H9 (cell line): ENCODE results near the gene CAMTA1. TPM values are rescaled to one million over a fixed set of nuclear protein-coding genes. Genes with fewer than 3 reads are reported as not detected.

Source experiments
- DNase-seq: peaks from one replicate; pipeline ENCODE4 v3.0.0-alpha.2; 2017
- H2AFZ ChIP-seq: one replicate; pipeline ENCODE4 v1.6.1; 2013; ENCODE audit warnings: mild to moderate bottlenecking, low read length, control low read depth, moderate library complexity
- H2AK5ac ChIP-seq: 2 replicates; pipeline ENCODE4 v1.6.1; 2013; ENCODE audit warnings: low read length, control low read depth, mixed read lengths; ENCODE audit not compliant: insufficient read length
- H2BK120ac ChIP-seq: one replicate; pipeline ENCODE4 v1.6.1; 2013; ENCODE audit warnings: low read depth, mild to moderate bottlenecking, low read length, control low read depth, inconsistent platforms; ENCODE audit not compliant: poor library complexity, severe bottlenecking
- H2BK12ac ChIP-seq: 2 replicates; pipeline ENCODE4 v1.6.1; 2013; ENCODE audit warnings: low read length, control low read depth, mixed read lengths, low read depth; ENCODE audit not compliant: insufficient read length
- H2BK15ac ChIP-seq: 2 replicates; pipeline ENCODE4 v1.6.1; 2013; ENCODE audit warnings: low read depth, low read length, control low read depth
- H2BK20ac ChIP-seq: one replicate; pipeline ENCODE4 v1.6.1; 2013; ENCODE audit warnings: low read depth, mild to moderate bottlenecking, low read length, control low read depth, inconsistent platforms; ENCODE audit not compliant: poor library complexity, severe bottlenecking
- H2BK5ac ChIP-seq: 2 replicates; pipeline ENCODE4 v1.6.1; 2013; ENCODE audit warnings: low read length, control low read depth, mixed read lengths; ENCODE audit not compliant: insufficient read length
- H3K14ac ChIP-seq: 2 replicates; pipeline ENCODE4 v1.6.1; 2013; ENCODE audit warnings: low read length, control low read depth; ENCODE audit not compliant: insufficient read depth
- H3K18ac ChIP-seq: 2 replicates; pipeline ENCODE4 v1.6.1; 2013; ENCODE audit warnings: low read depth, mild to moderate bottlenecking, mixed read lengths, low read length, control low read depth; ENCODE audit not compliant: insufficient read length
- H3K23ac ChIP-seq: 2 replicates; pipeline ENCODE4 v1.6.1; 2013; ENCODE audit warnings: low read length, control low read depth, mixed read lengths, low read depth; ENCODE audit not compliant: insufficient read length
- H3K23me2 ChIP-seq: 2 replicates; pipeline ENCODE4 v1.6.1; 2013; ENCODE audit warnings: low read depth, mild to moderate bottlenecking, mixed read lengths, low read length, control low read depth; ENCODE audit not compliant: insufficient read length, poor library complexity, severe bottlenecking
- H3K27ac ChIP-seq: 2 replicates; pipeline ENCODE4 v1.5.1; 2013; ENCODE audit warnings: low read length, control low read depth, mixed read lengths, low read depth; ENCODE audit not compliant: insufficient read length
- H3K27me3 ChIP-seq: 2 replicates; pipeline ENCODE4 v1.6.1; 2013; ENCODE audit warnings: low read length, control low read depth, inconsistent platforms; ENCODE audit not compliant: insufficient read depth
- H3K4ac ChIP-seq: 2 replicates; pipeline ENCODE4 v1.6.1; 2013; ENCODE audit warnings: low read depth, mild to moderate bottlenecking, control low read depth, inconsistent platforms, low read length, moderate library complexity
- H3K4me1 ChIP-seq: 2 replicates; pipeline ENCODE4 v1.6.1; 2013; ENCODE audit warnings: low read length, control low read depth, inconsistent platforms; ENCODE audit not compliant: insufficient read depth
- H3K4me2 ChIP-seq: 2 replicates; pipeline ENCODE4 v1.6.1; 2013; ENCODE audit warnings: low read length, control low read depth, mixed read lengths; ENCODE audit not compliant: insufficient read length, insufficient read depth
- H3K56ac ChIP-seq: 2 replicates; pipeline ENCODE4 v1.6.1; 2013; ENCODE audit warnings: low read depth, mild to moderate bottlenecking, mixed read lengths, low read length, control low read depth; ENCODE audit not compliant: insufficient read length
- H3K79me1 ChIP-seq: 2 replicates; pipeline ENCODE4 v1.6.1; 2013; ENCODE audit warnings: low read depth, mild to moderate bottlenecking, moderate library complexity, low read length, control low read depth, inconsistent platforms; ENCODE audit not compliant: insufficient read depth, poor library complexity, severe bottlenecking
- H3K79me2 ChIP-seq: 2 replicates; pipeline ENCODE4 v1.6.1; 2013; ENCODE audit warnings: low read length, control low read depth, inconsistent platforms; ENCODE audit not compliant: insufficient read depth
- H3K9ac ChIP-seq: 2 replicates; pipeline ENCODE4 v1.6.1; 2013; ENCODE audit warnings: low read length, control low read depth, mixed read lengths; ENCODE audit not compliant: insufficient read length; ENCODE audit errors: extremely low read depth
- H3K9me3 ChIP-seq: one replicate; pipeline ENCODE4 v1.6.1; 2013; ENCODE audit warnings: low read depth, low read length, inconsistent platforms; ENCODE audit not compliant: control insufficient read depth
- H3T11ph ChIP-seq: one replicate; pipeline ENCODE4 v1.6.1; 2013; ENCODE audit warnings: mild to moderate bottlenecking, low read length, control low read depth, inconsistent platforms
- H4K20me1 ChIP-seq: one replicate; pipeline ENCODE4 v1.6.1; 2013; ENCODE audit not compliant: control insufficient read depth, insufficient read length, insufficient read depth
- H4K5ac ChIP-seq: 2 replicates; pipeline ENCODE4 v1.6.1; 2013; ENCODE audit warnings: low read depth, mild to moderate bottlenecking, mixed read lengths, low read length, control low read depth; ENCODE audit not compliant: insufficient read length
- H4K8ac ChIP-seq: replicated peaks from 2 replicates; pipeline ENCODE4 v1.6.1; 2013; ENCODE audit warnings: low read length, control low read depth, mixed read lengths, low read depth; ENCODE audit not compliant: insufficient read length
- H4K91ac ChIP-seq: 2 replicates; pipeline ENCODE4 v1.6.1; 2013; ENCODE audit warnings: low read depth, mild to moderate bottlenecking, moderate library complexity, mixed read lengths, low read length, control low read depth; ENCODE audit not compliant: insufficient read length
- H3K27ac Mint-ChIP-seq, 3 experiments: 2 replicates in 2 of 3; 3 replicates in 1 of 3; pipeline ENCODE4 v1.8.0; 2020 to 2021; ENCODE audit warnings: mixed read lengths in 3 of 3, mild to moderate bottlenecking in 1 of 3, moderate library complexity in 1 of 3
- H3K27me3 Mint-ChIP-seq: 2 replicates; pipeline ENCODE4 v1.8.0; 2021; ENCODE audit warnings: low read depth, mild to moderate bottlenecking, moderate library complexity, mixed read lengths
- H3K36me3 Mint-ChIP-seq, 3 experiments: 2 replicates in 2 of 3; 3 replicates in 1 of 3; pipeline ENCODE4 v1.8.0; 2020 to 2021; ENCODE audit warnings: low read depth in 3 of 3, mixed read lengths in 3 of 3; ENCODE audit not compliant: insufficient read depth in 1 of 3
- H3K4me1 Mint-ChIP-seq, 2 experiments: 2 replicates each; pipeline ENCODE4 v1.8.0; 2020; ENCODE audit warnings: mixed read lengths in 2 of 2
- H3K4me3 Mint-ChIP-seq, 2 experiments: 2 replicates in 1 of 2; 3 replicates in 1 of 2; pipeline ENCODE4 v1.8.0; 2020 to 2021; ENCODE audit warnings: mild to moderate bottlenecking in 2 of 2, mixed read lengths in 2 of 2, moderate library complexity in 1 of 2
- H3K9me3 Mint-ChIP-seq, 2 experiments: 2 replicates in 1 of 2; 3 replicates in 1 of 2; pipeline ENCODE4 v1.8.0; 2020; ENCODE audit warnings: mild to moderate bottlenecking in 2 of 2, mixed read lengths in 2 of 2, moderate library complexity in 1 of 2
- WGBS: extraction: QIAGEN DNeasy Blood & Tissue Kit; methylation state at CpG from one replicate; pipeline ENCODE4 v1.1.7; 2013; ENCODE audit warnings: missing lambda C conversion rate, low lambda C conversion rate, mixed read lengths; ENCODE audit not compliant: insufficient read length; ENCODE audit errors: extremely low coverage; 5-methylcytosine and 5-hydroxymethylcytosine counted together
- total RNA-seq: library from RNA; stranded (reverse); gene quantifications from 2 replicates; pipeline ENCODE4 v1.2.1, GENCODE V29; 2021
- TF ChIP-seq, protein P1 (sequence below): fragments of 200-600 bp; sonication (generic); conservative IDR thresholded peaks from 3 replicates; pipeline ENCODE4 v1.8.0; 2021; ENCODE audit warnings: antibody characterized with exemption, mild to moderate bottlenecking

The CAMTA1 gene
- total RNA-seq, 1 experiment from 2014 or later: 115 TPM

DNA sequence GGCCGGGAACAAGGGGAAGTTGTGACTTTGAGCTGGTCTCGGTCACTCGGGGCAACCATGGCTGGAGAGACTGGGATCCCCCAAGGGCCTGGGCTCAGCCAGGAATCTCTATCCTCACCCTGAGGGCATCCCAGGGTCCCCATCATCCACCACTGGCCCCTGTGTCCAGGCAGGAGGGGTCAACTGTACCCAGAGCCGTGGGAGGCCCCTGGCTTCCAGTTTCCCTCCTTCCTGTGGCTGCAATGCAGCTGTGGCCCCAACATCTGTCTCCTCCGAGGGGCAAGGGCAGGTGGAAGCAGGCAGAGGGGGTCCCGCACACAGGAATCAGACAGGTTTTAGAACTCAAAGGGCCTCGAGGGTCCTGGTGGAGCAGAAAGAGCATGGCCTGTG, 653.1 kb downstream of the CAMTA1 start:
- no peak overlapping the region for H2BK15ac ChIP-seq
- H3K9me3 Mint-ChIP-seq: peaks cover 6 to 8% of the 10 kb centered on the region in 2 experiments
- H2BK120ac ChIP-seq: no peak overlapping the region
- no peaks in the 10 kb centered on the region for H3K79me2 ChIP-seq
- no peak overlapping the region for H2BK5ac ChIP-seq
- no peaks in the 10 kb centered on the region; the same call in 1 of the 2 replicates for H3K27me3 Mint-ChIP-seq
- H2AK5ac ChIP-seq: no peak overlapping the region
- no peak overlapping the region for H3K4me2 ChIP-seq
- no peaks in the 10 kb centered on the region for H3K23me2 ChIP-seq
- no peaks in the 10 kb centered on the region for H3K27me3 ChIP-seq
- H2BK12ac ChIP-seq: no peak overlapping the region
- peak overlapping the region in 1 of 3 experiments; percentile 83; a peak in 2 of 7 replicates for H3K27ac Mint-ChIP-seq
- TF ChIP-seq, protein P1, sequence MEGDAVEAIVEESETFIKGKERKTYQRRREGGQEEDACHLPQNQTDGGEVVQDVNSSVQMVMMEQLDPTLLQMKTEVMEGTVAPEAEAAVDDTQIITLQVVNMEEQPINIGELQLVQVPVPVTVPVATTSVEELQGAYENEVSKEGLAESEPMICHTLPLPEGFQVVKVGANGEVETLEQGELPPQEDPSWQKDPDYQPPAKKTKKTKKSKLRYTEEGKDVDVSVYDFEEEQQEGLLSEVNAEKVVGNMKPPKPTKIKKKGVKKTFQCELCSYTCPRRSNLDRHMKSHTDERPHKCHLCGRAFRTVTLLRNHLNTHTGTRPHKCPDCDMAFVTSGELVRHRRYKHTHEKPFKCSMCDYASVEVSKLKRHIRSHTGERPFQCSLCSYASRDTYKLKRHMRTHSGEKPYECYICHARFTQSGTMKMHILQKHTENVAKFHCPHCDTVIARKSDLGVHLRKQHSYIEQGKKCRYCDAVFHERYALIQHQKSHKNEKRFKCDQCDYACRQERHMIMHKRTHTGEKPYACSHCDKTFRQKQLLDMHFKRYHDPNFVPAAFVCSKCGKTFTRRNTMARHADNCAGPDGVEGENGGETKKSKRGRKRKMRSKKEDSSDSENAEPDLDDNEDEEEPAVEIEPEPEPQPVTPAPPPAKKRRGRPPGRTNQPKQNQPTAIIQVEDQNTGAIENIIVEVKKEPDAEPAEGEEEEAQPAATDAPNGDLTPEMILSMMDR: no peak
- no peak overlapping the region for H4K91ac ChIP-seq
- no peak overlapping the region for H3K4me3 Mint-ChIP-seq
- no peak overlapping the region for H3K9ac ChIP-seq
- H2BK20ac ChIP-seq: no peak overlapping the region
- H3K56ac ChIP-seq: no peak overlapping the region
- no peak overlapping the region for H3K23ac ChIP-seq
- no peaks in the 10 kb centered on the region for H3K4me1 ChIP-seq
- H3K4me1 Mint-ChIP-seq: 0 out of 4 replicates have a peak, but pooled peaks cover 0 to 4% of the 10 kb centered on the region in 2 experiments
- no peaks in the 10 kb centered on the region for H3K79me1 ChIP-seq
- peaks cover 0 to 6% (median 5%) of the 10 kb centered on the region in 3 experiments; a peak in 4 of 7 replicates for H3K36me3 Mint-ChIP-seq
- peaks cover 4% of the 10 kb centered on the region for H3K9me3 ChIP-seq
- H3K27ac ChIP-seq: no peak overlapping the region
- no peak overlapping the region for H3K18ac ChIP-seq
- no peaks in the 10 kb centered on the region for H4K20me1 ChIP-seq
- no peak overlapping the region for H3T11ph ChIP-seq
- no peak overlapping the region for H2AFZ ChIP-seq
- H4K5ac ChIP-seq: no peak overlapping the region
- H3K14ac ChIP-seq: no peak overlapping the region
- WGBS: no CpG with 5 or more reads among the region's 7 CpGs
- no peak overlapping the region for H4K8ac ChIP-seq
- no peak overlapping the region for H3K4ac ChIP-seq
- no peak for DNase-seq
